Lung (tissue), 12 donors: ENCODE results near the gene CRACR2B. TPM values are rescaled to one million over a fixed set of nuclear protein-coding genes. Genes with fewer than 3 reads are reported as not detected.

Source experiments
- ATAC-seq: fragments of 200-7000 bp; cut with Tn5 transposase; one replicate; pipeline ENCODE4 v1.9.1; 2020; ENCODE audit warnings: moderate number of reproducible peaks; ENCODE audit not compliant: insufficient read depth, low FRiP score
- DNase-seq, 3 donors: peaks; one replicate each; pipeline ENCODE4 v3.0.0-alpha.2; 2013 to 2017
- H3K27ac ChIP-seq, 2 donors: one replicate each; pipeline ENCODE4 v1.5.1; 2013; ENCODE audit warnings: mild to moderate bottlenecking in 2 of 2, moderate library complexity in 2 of 2, control low read depth in 1 of 2, inconsistent platforms in 1 of 2, low read depth in 1 of 2, low read length in 1 of 2
- H3K27me3 ChIP-seq, 3 donors: one replicate each; pipeline ENCODE4 v1.5.1; 2013; ENCODE audit warnings: low read length in 2 of 3; ENCODE audit not compliant: control insufficient read depth in 3 of 3, insufficient read depth in 3 of 3
- H3K36me3 ChIP-seq, 4 donors: one replicate each; pipeline ENCODE4 v1.5.1; 2013; ENCODE audit warnings: low read length in 4 of 4, mild to moderate bottlenecking in 1 of 4, moderate library complexity in 1 of 4; ENCODE audit not compliant: control insufficient read depth in 4 of 4, insufficient read depth in 4 of 4
- H3K4me1 ChIP-seq, 5 donors: one replicate each; pipeline ENCODE4 v1.5.1; 2013; ENCODE audit warnings: low read length in 5 of 5, mild to moderate bottlenecking in 2 of 5, moderate library complexity in 1 of 5; ENCODE audit not compliant: control insufficient read depth in 5 of 5, insufficient read depth in 5 of 5
- H3K4me3 ChIP-seq: one replicate; pipeline ENCODE4 v1.5.1; 2013; ENCODE audit warnings: mild to moderate bottlenecking, control low read depth, moderate library complexity
- H3K9ac ChIP-seq, 2 donors: one replicate each; pipeline ENCODE4 v1.5.1; 2013; ENCODE audit warnings: low read length in 2 of 2, control low read depth in 1 of 2; ENCODE audit not compliant: insufficient read depth in 1 of 2
- H3K9me3 ChIP-seq, 4 donors: one replicate each; pipeline ENCODE4 v1.5.1; 2013; ENCODE audit warnings: low read length in 3 of 4, mild to moderate bottlenecking in 1 of 4, moderate library complexity in 1 of 4; ENCODE audit not compliant: control insufficient read depth in 4 of 4, insufficient read depth in 3 of 4
- CTCF ChIP-seq: IDR thresholded peaks from 2 replicates; pipeline ENCODE4 v1.5.1; 2012; ENCODE audit warnings: mild to moderate bottlenecking; ENCODE audit errors: control extremely low read depth, extremely low read depth
- WGBS, 2 donors: extraction: QIAGEN DNeasy Blood & Tissue Kit; methylation state at CpG; one replicate each; pipeline ENCODE4 v1.1.7; 2013; 5-methylcytosine and 5-hydroxymethylcytosine counted together
- polyA plus RNA-seq, 2 donors: library from polyadenylated mRNA; stranded (reverse); fragments of 200-250 nt; gene quantifications; one replicate each; pipeline ENCODE4 v1.2.1, GENCODE V29; 2013
- total RNA-seq, 2 donors: library from RNA; depleted of rRNA in 1 of 2; stranded (reverse); fragments of >200 nt in 1 of 2; gene quantifications; one replicate each; pipeline ENCODE4 v1.2.1, GENCODE V29; 2014 to 2021
- donor health status: control.
- donor health status: control.
- donor health status: Bipolar disorder and iron deficiency.
- donor health status: healthy.
- donor health status: DM: yes; HTN: yes; CAD: no.

The CRACR2B gene
- total and polyA plus RNA-seq, 4 donors, result 17.9 to 45.1 (median 31.7) TPM

GRCh38 chr11:824942-825341 lies 2.8 kb upstream of the CRACR2B start:
- peaks cover 0 to 33% (median 2%) of the 10 kb centered on the region in 4 donors for H3K36me3 ChIP-seq
- WGBS, 2 donors, result 78 to 86% methylated on average over 11 of the region's 11 CpGs
- H3K4me1 ChIP-seq, result peaks cover 4 to 53% (median 28%) of the 10 kb centered on the region in 5 donors
- H3K27ac ChIP-seq, result peak overlapping the region in 1 of 2 donors; percentile 54
- no peak for TF ChIP-seq CTCF
- H3K9ac ChIP-seq, result no peak overlapping the region
- no peak for ATAC-seq
- H3K4me3 ChIP-seq, result no peak overlapping the region
- DNase-seq, result no peak
- peaks cover 0 to 15% (median 11%) of the 10 kb centered on the region in 3 donors for H3K27me3 ChIP-seq
- H3K9me3 ChIP-seq, result peaks cover 0 to 3% (median 0%) of the 10 kb centered on the region in 4 donors

GRCh38 chr11:825366-826226 lies 2.1 kb upstream of the CRACR2B start:
- Histone ChIP-seq H3K4me1 (peaks cover 4 to 53% (median 34%) of the 10 kb centered on the region in 5 donors), H3K9me3 (peaks cover 0 to 3% (median 0%) of the 10 kb centered on the region in 4 donors), H3K27ac (peak overlapping the region in 1 of 2 donors; percentile 54), H3K27me3 (peaks cover 0 to 15% (median 13%) of the 10 kb centered on the region in 3 donors), H3K9ac (no peak overlapping the region), H3K36me3 (peaks cover 0 to 33% (median 2%) of the 10 kb centered on the region in 4 donors), H3K4me3 (no peak overlapping the region)
- no peak for DNase-seq
- 62 to 67% methylated on average over 11 to 12 of the region's 12 CpGs for WGBS, 2 donors
- TF ChIP-seq CTCF, result no peak
- ATAC-seq, result no peak

- peaks cover 0 to 18% (median 18%) of the 10 kb centered on the region in 3 donors for H3K27me3 ChIP-seq
- peaks cover 0 to 3% (median 0%) of the 10 kb centered on the region in 4 donors for H3K9me3 ChIP-seq
- WGBS, 2 donors, result 63 to 71% methylated on average over 9 of the region's 9 CpGs
- no peak overlapping the region for H3K27ac ChIP-seq
- peaks cover 0 to 33% (median 2%) of the 10 kb centered on the region in 4 donors for H3K36me3 ChIP-seq
- H3K4me3 ChIP-seq, result no peak overlapping the region
- no peak for ATAC-seq
- no peak overlapping the region for H3K9ac ChIP-seq
- TF ChIP-seq CTCF, result no peak
- no peak for DNase-seq
- H3K4me1 ChIP-seq, result peaks cover 4 to 53% (median 35%) of the 10 kb centered on the region in 5 donors
Measured at GRCh38 chr11:826227-826621, 1.5 kb upstream of the CRACR2B start.
